ENCODE data around the gene PAX7.

The PAX7 gene

GRCh38 chr1:18749569-18749968 is 118.9 kb downstream of the PAX7 start:
- Histone ChIP-seq H2AFZ (ENCODE audit: low read length) (no peak overlapping the region), H3K4me1 (ENCODE audit: insufficient read depth, low read length, severe bottlenecking) (no peaks in the 10 kb centered on the region), H3K79me2 (ENCODE audit: insufficient read depth, low read length) (no peaks in the 10 kb centered on the region), H3K9me3 (ENCODE audit: low read length) (peaks cover 4% of the 10 kb centered on the region; the same call in 1 of the 2 replicates), H3F3A (ENCODE audit: insufficient read depth, low read length) (no peaks in the 10 kb centered on the region), H4K20me1 (ENCODE audit: insufficient read depth, low read length) (no peaks in the 10 kb centered on the region), H3K27me3 (ENCODE audit: insufficient read depth, low read length) (no peaks in the 10 kb centered on the region; the same call in 1 of the 2 replicates), H3K9ac (ENCODE audit: low read length) (no peak overlapping the region), H3K4me3 (ENCODE audit: low read depth, low read length, poor library complexity, severe bottlenecking) (no peak overlapping the region), H3K27ac (ENCODE audit: low read depth, low read length, poor library complexity, severe bottlenecking) (no peak overlapping the region), H3K36me3 (ENCODE audit: insufficient read depth, low read length) (no peaks in the 10 kb centered on the region), H3K4me2 (ENCODE audit: low read length) (no peak overlapping the region), H3K9me2 (ENCODE audit: low read depth, low read length) (no peaks in the 10 kb centered on the region)
- TF ChIP-seq EZH2 (IDR thresholded peaks at IDR 0.05; ENCODE audit: borderline replicate concordance, low read length) (no peak), CTCF (IDR thresholded peaks at IDR 0.05; ENCODE audit: low read length) (no peak)

GRCh38 chr1:18750600-18750999 is 120.0 kb downstream of the PAX7 start:
- Histone ChIP-seq H3K4me2 (ENCODE audit: low read length) (no peak overlapping the region), H3K36me3 (ENCODE audit: insufficient read depth, low read length) (no peaks in the 10 kb centered on the region), H3K27ac (ENCODE audit: low read depth, low read length, poor library complexity, severe bottlenecking) (no peak overlapping the region), H3F3A (ENCODE audit: insufficient read depth, low read length) (no peaks in the 10 kb centered on the region), H3K79me2 (ENCODE audit: insufficient read depth, low read length) (no peaks in the 10 kb centered on the region), H3K9me3 (ENCODE audit: low read length) (peaks cover 6% of the 10 kb centered on the region; the same call in 1 of the 2 replicates), H3K4me3 (ENCODE audit: low read depth, low read length, poor library complexity, severe bottlenecking) (no peak overlapping the region), H3K27me3 (ENCODE audit: insufficient read depth, low read length) (no peaks in the 10 kb centered on the region; the same call in 1 of the 2 replicates), H2AFZ (ENCODE audit: low read length) (no peak overlapping the region), H3K4me1 (ENCODE audit: insufficient read depth, low read length, severe bottlenecking) (no peaks in the 10 kb centered on the region), H3K9me2 (ENCODE audit: low read depth, low read length) (no peaks in the 10 kb centered on the region), H4K20me1 (ENCODE audit: insufficient read depth, low read length) (no peaks in the 10 kb centered on the region), H3K9ac (ENCODE audit: low read length) (no peak overlapping the region)
- TF ChIP-seq EZH2 (IDR thresholded peaks at IDR 0.05; ENCODE audit: borderline replicate concordance, low read length) (no peak), CTCF (IDR thresholded peaks at IDR 0.05; ENCODE audit: low read length) (no peak)

DNA sequence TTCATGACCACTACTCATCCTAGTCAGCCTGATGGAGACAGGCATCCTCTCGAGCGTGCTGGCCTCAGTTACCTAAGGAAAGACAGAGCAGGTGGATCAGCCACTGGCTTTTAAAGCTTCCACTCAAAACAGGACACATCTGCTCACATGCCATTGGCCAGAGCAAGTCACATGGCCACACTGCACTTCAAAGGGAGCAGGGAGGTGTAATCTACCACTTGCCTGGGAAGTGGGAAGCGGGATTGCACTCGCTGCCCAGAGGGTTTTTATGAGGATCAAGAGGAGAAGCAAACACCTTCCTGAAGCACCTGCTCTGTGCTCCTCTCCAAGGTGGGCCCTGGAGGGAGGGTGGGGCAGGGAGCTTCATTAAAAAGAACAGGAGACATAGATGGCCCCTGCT is 120.8 kb downstream of the PAX7 start:
- TF ChIP-seq EZH2 (IDR thresholded peaks at IDR 0.05; ENCODE audit: borderline replicate concordance, low read length) (no peak), CTCF (IDR thresholded peaks at IDR 0.05; ENCODE audit: low read length) (no peak)
- H3K4me2 ChIP-seq (ENCODE audit: low read length) = no peak overlapping the region

More for the DNA sequence above, 120.8 kb downstream of the PAX7 start:
- H3K27ac ChIP-seq (ENCODE audit: low read depth, low read length, poor library complexity, severe bottlenecking) = no peak overlapping the region
- H3F3A ChIP-seq (ENCODE audit: insufficient read depth, low read length) = no peaks in the 10 kb centered on the region
- H3K9me2 ChIP-seq (ENCODE audit: low read depth, low read length) = no peaks in the 10 kb centered on the region
- no peak overlapping the region for H3K9ac ChIP-seq (ENCODE audit: low read length)
- no peaks in the 10 kb centered on the region for H3K4me1 ChIP-seq (ENCODE audit: insufficient read depth, low read length, severe bottlenecking)
- no peak overlapping the region for H2AFZ ChIP-seq (ENCODE audit: low read length)
- peaks cover 6% of the 10 kb centered on the region; the same call in 1 of the 2 replicates for H3K9me3 ChIP-seq (ENCODE audit: low read length)
- H3K79me2 ChIP-seq (ENCODE audit: insufficient read depth, low read length) = no peaks in the 10 kb centered on the region
- no peaks in the 10 kb centered on the region for H4K20me1 ChIP-seq (ENCODE audit: insufficient read depth, low read length)
- no peaks in the 10 kb centered on the region for H3K36me3 ChIP-seq (ENCODE audit: insufficient read depth, low read length)
- no peaks in the 10 kb centered on the region; the same call in 1 of the 2 replicates for H3K27me3 ChIP-seq (ENCODE audit: insufficient read depth, low read length)
- no peak overlapping the region for H3K4me3 ChIP-seq (ENCODE audit: low read depth, low read length, poor library complexity, severe bottlenecking)
